HCT116 (cell line): ENCODE results near the gene LRBA. TPM values are rescaled to one million over a fixed set of nuclear protein-coding genes. Genes with fewer than 3 reads are reported as not detected.

ENCODE experiments used
- ATAC-seq: fragments of 200-7000 bp; cut with Tn5 transposase; 2 replicates; pipeline ENCODE4 v1.9.1; 2020; ENCODE audit warnings: mild to moderate bottlenecking, moderate library complexity
- BruUV-seq: library from RNA; stranded (reverse); fragments of 400-500 nt; replicated peaks from 2 replicates; lab custom pipeline; 2021; lab: Mats Ljungman, UMichigan
- CTCF ChIA-PET: fragments of 300-600 bp; sonication (Branson Sonifier 250); formaldehyde crosslinking; loops from one replicate; lab custom pipeline; 2021; ENCODE audit warnings: antibody characterized with exemption; lab: Charles Lee
- POLR2A ChIA-PET: fragments of 300-600, 350-600 bp; sonication (Branson Sonifier 250); formaldehyde crosslinking; loops from one replicate; lab custom pipeline; 2021; ENCODE audit warnings: antibody characterized with exemption; lab: Charles Lee
- RAD21 ChIA-PET, 2 experiments: fragments of 300-600 bp; sonication (Branson Sonifier 250); formaldehyde crosslinking; loops; one replicate each; lab custom pipeline; 2023; ENCODE audit warnings: low total read pairs in 2 of 2; ENCODE audit not compliant: uncharacterized antibody in 2 of 2, unreplicated experiment in 2 of 2, low non-redundant PET in 1 of 2; lab: Charles Lee
- DNase-seq: peaks from one replicate; pipeline ENCODE4 v3.0.0-alpha.2; 2010; ENCODE audit warnings: low read depth, low spot score
- H2AFZ ChIP-seq: fragments of 200-600 bp; shearing (Covaris generic), sonication (generic); 2 replicates; pipeline ENCODE4 v1.6.1; 2017; ENCODE audit warnings: low read depth, mixed run types, mixed read lengths, antibody characterized with exemption, low read length; ENCODE audit not compliant: poor library complexity, severe bottlenecking
- H3K27ac ChIP-seq: 2 replicates; pipeline ENCODE4 v1.5.1; 2012; ENCODE audit warnings: low read depth, low read length
- H3K27me3 ChIP-seq: fragments of 200-600 bp; sonication (generic); 2 replicates; pipeline ENCODE4 v1.6.1; 2016; ENCODE audit warnings: mixed run types, low read length, mixed read lengths; ENCODE audit not compliant: insufficient read depth
- H3K36me3 ChIP-seq, 2 experiments: fragments of 200-500 bp in 1 of 2; fragments of 200-600 bp in 1 of 2; sonication (Bioruptor generic) in 1 of 2; sonication (generic) in 1 of 2; 2 replicates each; pipeline versions ENCODE4 v1.5.1 to v1.6.1; 2014 to 2016; ENCODE audit warnings: low read length in 2 of 2, inconsistent platforms in 1 of 2, mixed read lengths in 1 of 2, mixed run types in 1 of 2; ENCODE audit not compliant: insufficient read depth in 2 of 2, control insufficient read depth in 1 of 2
- H3K4me1 ChIP-seq, 2 experiments: fragments of 200-600 bp in 1 of 2; sonication (generic) in 1 of 2; 2 replicates each; pipeline versions ENCODE4 v1.5.1 to v1.6.1; 2012 to 2017; ENCODE audit warnings: low read length in 2 of 2, inconsistent platforms in 1 of 2, mild to moderate bottlenecking in 1 of 2, mixed read lengths in 1 of 2, mixed run types in 1 of 2, moderate library complexity in 1 of 2; ENCODE audit not compliant: insufficient read depth in 2 of 2, control insufficient read depth in 1 of 2
- H3K4me2 ChIP-seq: fragments of 200-600 bp; sonication (generic); 2 replicates; pipeline ENCODE4 v1.6.1; 2017; ENCODE audit warnings: mixed run types, low read length, mixed read lengths
- H3K4me3 ChIP-seq, 2 experiments: fragments of 200-600 bp in 1 of 2; sonication (generic) in 1 of 2; replicated peaks in 1 of 2; 2 replicates each; pipeline ENCODE4 v1.5.1; 2011 to 2016; ENCODE audit warnings: low read length in 2 of 2, control low read depth in 1 of 2, low read depth in 1 of 2, mild to moderate bottlenecking in 1 of 2, mixed read lengths in 1 of 2, mixed run types in 1 of 2
- H3K79me2 ChIP-seq: fragments of 200-600 bp; sonication (generic); 2 replicates; pipeline ENCODE4 v1.6.1; 2017; ENCODE audit warnings: mild to moderate bottlenecking, mixed run types, low read length, moderate library complexity, mixed read lengths; ENCODE audit not compliant: insufficient read depth
- H3K9ac ChIP-seq: fragments of 200-600 bp; sonication (generic); 2 replicates; pipeline ENCODE4 v1.6.1; 2016; ENCODE audit warnings: low read length, mixed read lengths
- H3K9me2 ChIP-seq: fragments of 200-600 bp; sonication (generic), shearing (Covaris generic); 2 replicates; pipeline ENCODE4 v1.6.1; 2017; ENCODE audit warnings: mixed run types, mild to moderate bottlenecking, moderate library complexity; ENCODE audit not compliant: insufficient read depth
- H3K9me3 ChIP-seq, 2 experiments: fragments of 200-500 bp in 1 of 2; fragments of 200-600 bp in 1 of 2; sonication (Bioruptor generic) in 1 of 2; sonication (generic) in 1 of 2; 2 replicates each; pipeline ENCODE4 v1.6.1; 2014 to 2017; ENCODE audit warnings: low read length in 2 of 2, mixed read lengths in 2 of 2, inconsistent platforms in 1 of 2, low read depth in 1 of 2, mild to moderate bottlenecking in 1 of 2, mixed run types in 1 of 2, moderate library complexity in 1 of 2; ENCODE audit not compliant: control insufficient read depth in 1 of 2, insufficient read depth in 1 of 2
- H4K20me1 ChIP-seq: fragments of 200-600 bp; sonication (generic), shearing (Covaris generic); 2 replicates; pipeline ENCODE4 v1.6.1; 2017; ENCODE audit warnings: mixed run types, mild to moderate bottlenecking, moderate library complexity; ENCODE audit not compliant: insufficient read depth
- CEBPB ChIP-seq: IDR thresholded peaks from 2 replicates; pipeline ENCODE4 v1.6.1; 2012; ENCODE audit warnings: low read depth
- EGR1 ChIP-seq: IDR thresholded peaks from 2 replicates; pipeline ENCODE4 v1.6.1; 2012; ENCODE audit warnings: low read depth
- ELF1 ChIP-seq: IDR thresholded peaks from 2 replicates; pipeline ENCODE4 v1.6.1; 2012; ENCODE audit warnings: low read depth, borderline replicate concordance
- EZH2 ChIP-seq: fragments of 200-600 bp; sonication (generic); IDR thresholded peaks from 2 replicates; pipeline ENCODE4 v1.6.1; 2017; ENCODE audit warnings: antibody characterized with exemption, mixed run types
- FOSL1 ChIP-seq: IDR thresholded peaks from 2 replicates; pipeline ENCODE4 v1.6.1; 2012; ENCODE audit warnings: low read depth
- JUND ChIP-seq: IDR thresholded peaks from 2 replicates; pipeline ENCODE4 v1.6.1; 2012
- POLR2A ChIP-seq: IDR thresholded peaks from 2 replicates; pipeline ENCODE4 v1.7.0; 2011; ENCODE audit warnings: borderline replicate concordance; ENCODE audit not compliant: insufficient read depth, insufficient read length; ENCODE audit errors: extremely low read depth
- RAD21 ChIP-seq: IDR thresholded peaks from 2 replicates; pipeline ENCODE4 v1.6.1; 2012; ENCODE audit warnings: low read depth, mild to moderate bottlenecking
- SIN3A ChIP-seq: IDR thresholded peaks from 2 replicates; pipeline ENCODE4 v1.6.1; 2012; ENCODE audit warnings: low read depth
- SP1 ChIP-seq: IDR thresholded peaks from 2 replicates; pipeline ENCODE4 v1.6.1; 2012; ENCODE audit warnings: low read depth
- TCF7L2 ChIP-seq: IDR thresholded peaks from 2 replicates; pipeline ENCODE4 v1.7.0; 2011; ENCODE audit warnings: borderline replicate concordance, inconsistent platforms; ENCODE audit not compliant: insufficient read depth, insufficient read length; ENCODE audit errors: extremely low read depth
- YY1 ChIP-seq: IDR thresholded peaks from 2 replicates; pipeline ENCODE4 v1.6.1; 2011; ENCODE audit warnings: low read length, low read depth, moderate library complexity, mild to moderate bottlenecking; ENCODE audit not compliant: insufficient replicate concordance; ENCODE audit errors: extremely low read depth
- ZFX ChIP-seq: fragments of 450-650 bp; IDR thresholded peaks from 2 replicates; pipeline ENCODE4 v1.6.1; 2017
- ZNF274 ChIP-seq: fragments of 200-500 bp; sonication (Bioruptor generic); IDR thresholded peaks from 2 replicates; pipeline ENCODE4 v1.6.1; 2014; ENCODE audit warnings: mild to moderate bottlenecking, low read depth, low read length, inconsistent platforms
- intact Hi-C: fragments of 100-400 bp; cut with micrococcal nuclease; formaldehyde crosslinking; loops from 2 replicates; pipeline ENCODE4 v1.10.0; 2022
- total RNA-seq: library from RNA; stranded (reverse); gene quantifications from one replicate; pipeline ENCODE4 v1.2.1, GENCODE V29; 2021; ENCODE audit not compliant: unreplicated experiment
- TF ChIP-seq, protein P1 (sequence below): IDR thresholded peaks from 2 replicates; pipeline ENCODE4 v1.6.1; 2012
- TF ChIP-seq, protein P2 (sequence below), 3 experiments: fragments of 200-600 bp in 1 of 3; sonication (generic) in 1 of 3; IDR thresholded peaks in 2 of 3; conservative IDR thresholded peaks in 1 of 3; 2 replicates each; pipeline ENCODE4 v1.5.1; 2012 to 2017; ENCODE audit warnings: low read depth in 2 of 3, low read length in 2 of 3, antibody characterized with exemption in 1 of 3, borderline replicate concordance in 1 of 3, control low read depth in 1 of 3, mild to moderate bottlenecking in 1 of 3, mixed read lengths in 1 of 3, mixed run types in 1 of 3, moderate library complexity in 1 of 3; ENCODE audit not compliant: insufficient read depth in 1 of 3

The LRBA gene
- total RNA-seq, 1 experiment from 2014 or later = 79.8 TPM

DNA sequence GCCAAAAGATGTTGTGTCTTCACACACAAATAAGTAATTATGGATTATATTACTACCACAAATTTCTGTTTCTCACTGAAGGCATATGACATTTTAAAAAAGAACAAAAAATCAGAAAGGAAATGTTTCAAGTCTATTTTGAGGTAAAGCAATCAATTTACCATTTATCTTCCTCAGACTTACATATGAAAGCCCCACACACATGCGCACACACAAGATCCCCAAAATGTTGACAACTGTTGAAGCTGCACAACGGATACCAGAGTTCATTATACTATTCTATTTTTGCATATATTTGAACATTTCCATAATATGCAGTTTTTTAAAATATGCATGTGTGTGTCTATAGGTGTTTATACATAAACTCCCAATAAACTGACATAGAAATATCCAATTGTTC, 2.7 kb downstream of the LRBA start (continued):
- no peak for TF ChIP-seq EZH2
- TF ChIP-seq RAD21 = no peak
- TF ChIP-seq SP1 = no peak

DNA sequence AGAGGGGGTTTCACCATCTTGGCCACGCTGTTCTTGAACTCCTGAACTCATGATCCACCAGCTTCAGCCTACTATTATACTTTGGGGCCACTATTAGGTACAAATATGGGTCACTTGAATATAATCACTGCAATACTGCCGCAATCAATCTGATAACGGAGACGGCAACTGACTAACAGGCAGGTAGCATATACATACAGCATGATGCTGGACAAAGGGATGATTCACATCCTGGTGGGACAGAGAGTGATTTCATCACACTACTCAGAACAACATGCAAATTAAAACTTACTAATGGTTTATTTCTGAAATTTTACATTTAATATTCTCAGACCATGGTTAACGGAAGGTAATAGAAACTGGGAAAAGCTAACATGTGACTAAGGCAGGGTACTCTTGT, 10.9 kb downstream of the LRBA start:
- Histone ChIP-seq H3K36me3 (no peaks in the 10 kb centered on the region), H3K4me2 (no peak overlapping the region), H4K20me1 (no peaks in the 10 kb centered on the region), H3K27me3 (no peaks in the 10 kb centered on the region), H3K9ac (no peak overlapping the region), H3K9me3 (no peaks in the 10 kb centered on the region), H3K4me1 (no peaks in the 10 kb centered on the region; a peak in 1 of 4 replicates), H3K79me2 (peaks cover 98% of the 10 kb centered on the region), H3K4me3 (no peak overlapping the region), H3K27ac (no peak overlapping the region), H2AFZ (no peak overlapping the region), H3K9me2 (no peaks in the 10 kb centered on the region)
- ATAC-seq (no peak), DNase-seq (peak; percentile 12)
- BruUV-seq = no TSS peak
- ChIA-PET POLR2A (no interaction called here), RAD21 (no interaction called here), CTCF (no interaction called here)
- intact Hi-C loops = no loop called here
- TF ChIP-seq, protein P1, sequence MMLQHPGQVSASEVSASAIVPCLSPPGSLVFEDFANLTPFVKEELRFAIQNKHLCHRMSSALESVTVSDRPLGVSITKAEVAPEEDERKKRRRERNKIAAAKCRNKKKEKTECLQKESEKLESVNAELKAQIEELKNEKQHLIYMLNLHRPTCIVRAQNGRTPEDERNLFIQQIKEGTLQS = no peak
- TF ChIP-seq EZH2 (no peak), SP1 (peak; percentile 42; the same call in 1 of the 2 replicates), JUND (peak; percentile 28; the same call in 1 of the 2 replicates), FOSL1 (peak; percentile 59), CEBPB (peak; percentile 87)

DNA sequence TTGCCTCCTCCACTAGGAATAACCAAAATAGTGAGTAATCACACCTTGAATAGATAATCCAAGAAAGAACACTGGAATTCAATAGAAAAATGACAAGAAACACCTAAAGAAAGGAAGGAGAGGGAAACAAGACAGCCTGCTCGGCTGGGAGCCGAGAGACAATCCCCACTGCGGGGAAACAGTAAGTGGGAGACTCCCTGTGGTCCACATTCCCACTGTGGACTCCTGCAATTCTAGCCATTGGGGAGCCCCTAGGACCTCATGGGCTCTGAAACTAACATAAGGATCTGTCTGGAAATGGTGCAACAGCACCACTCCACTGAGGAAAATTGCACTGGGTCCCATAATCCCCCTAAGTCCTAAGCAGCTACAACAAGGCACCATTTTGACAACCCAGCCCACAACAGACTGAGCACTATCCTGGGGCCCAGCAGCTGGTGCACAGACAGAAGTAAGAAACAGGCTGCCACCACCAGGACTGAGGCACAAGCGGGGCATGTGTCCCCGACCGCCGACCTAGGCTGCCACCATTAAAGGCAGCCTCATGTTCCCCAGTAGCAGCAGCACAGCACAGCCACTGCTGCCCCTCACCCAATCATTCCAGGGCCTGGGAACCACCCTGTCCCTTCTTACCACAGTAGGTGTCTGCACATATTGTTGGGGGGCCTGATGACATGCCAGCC, 14.2 kb downstream of the LRBA start:
- H3K9me3 ChIP-seq = no peaks in the 10 kb centered on the region
- BruUV-seq = no TSS peak
- H2AFZ ChIP-seq = no peak overlapping the region
- no peak overlapping the region for H3K27ac ChIP-seq
- no peaks in the 10 kb centered on the region for H3K9me2 ChIP-seq
- no peaks in the 10 kb centered on the region for H4K20me1 ChIP-seq
- no peaks in the 10 kb centered on the region; a peak in 1 of 4 replicates for H3K4me1 ChIP-seq
- ChIA-PET POLR2A (no interaction called here), CTCF (no interaction called here), RAD21 (no interaction called here)
- TF ChIP-seq EZH2 (no peak), ZFX (no peak), ZNF274 (no peak), SIN3A (no peak), ELF1 (no peak), FOSL1 (no peak), EGR1 (no peak), POLR2A (no peak), CEBPB (no peak), YY1 (no peak), TCF7L2 (no peak)
- TF ChIP-seq, protein P2, sequence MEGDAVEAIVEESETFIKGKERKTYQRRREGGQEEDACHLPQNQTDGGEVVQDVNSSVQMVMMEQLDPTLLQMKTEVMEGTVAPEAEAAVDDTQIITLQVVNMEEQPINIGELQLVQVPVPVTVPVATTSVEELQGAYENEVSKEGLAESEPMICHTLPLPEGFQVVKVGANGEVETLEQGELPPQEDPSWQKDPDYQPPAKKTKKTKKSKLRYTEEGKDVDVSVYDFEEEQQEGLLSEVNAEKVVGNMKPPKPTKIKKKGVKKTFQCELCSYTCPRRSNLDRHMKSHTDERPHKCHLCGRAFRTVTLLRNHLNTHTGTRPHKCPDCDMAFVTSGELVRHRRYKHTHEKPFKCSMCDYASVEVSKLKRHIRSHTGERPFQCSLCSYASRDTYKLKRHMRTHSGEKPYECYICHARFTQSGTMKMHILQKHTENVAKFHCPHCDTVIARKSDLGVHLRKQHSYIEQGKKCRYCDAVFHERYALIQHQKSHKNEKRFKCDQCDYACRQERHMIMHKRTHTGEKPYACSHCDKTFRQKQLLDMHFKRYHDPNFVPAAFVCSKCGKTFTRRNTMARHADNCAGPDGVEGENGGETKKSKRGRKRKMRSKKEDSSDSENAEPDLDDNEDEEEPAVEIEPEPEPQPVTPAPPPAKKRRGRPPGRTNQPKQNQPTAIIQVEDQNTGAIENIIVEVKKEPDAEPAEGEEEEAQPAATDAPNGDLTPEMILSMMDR (IDR thresholded peaks at IDR 0.05 in 2 of 3, conservative IDR thresholded peaks at IDR 0.05 in 1 of 3; ENCODE audit: borderline replicate concordance in 1 of 3, insufficient read depth in 1 of 3, low read depth in 2 of 3, low read length in 2 of 3) = no peak
- TF ChIP-seq, protein P1 = no peak
- no peak overlapping the region for H3K4me3 ChIP-seq
- H3K9ac ChIP-seq = no peak overlapping the region
- H3K4me2 ChIP-seq = no peak overlapping the region
- ATAC-seq (no peak), DNase-seq (no peak)
- no peaks in the 10 kb centered on the region for H3K27me3 ChIP-seq
- intact Hi-C loops = no loop called here
- H3K79me2 ChIP-seq = peaks cover 100% of the 10 kb centered on the region
- H3K36me3 ChIP-seq = no peaks in the 10 kb centered on the region
